Measurements from ENCODE around the gene SPDYE3.
"Not testable (repeated sequence)": the region's sequence is repeated elsewhere in the genome, so short reads cannot be mapped to it uniquely, and the experiment has no call there.

SPDYE3 gene

GRCh38 chr7:100287191-100287969, 20.1 kb upstream of the SPDYE3 start:
- DNase-seq = peak in 2 of 10 donors; percentile 55 to 59

DNA sequence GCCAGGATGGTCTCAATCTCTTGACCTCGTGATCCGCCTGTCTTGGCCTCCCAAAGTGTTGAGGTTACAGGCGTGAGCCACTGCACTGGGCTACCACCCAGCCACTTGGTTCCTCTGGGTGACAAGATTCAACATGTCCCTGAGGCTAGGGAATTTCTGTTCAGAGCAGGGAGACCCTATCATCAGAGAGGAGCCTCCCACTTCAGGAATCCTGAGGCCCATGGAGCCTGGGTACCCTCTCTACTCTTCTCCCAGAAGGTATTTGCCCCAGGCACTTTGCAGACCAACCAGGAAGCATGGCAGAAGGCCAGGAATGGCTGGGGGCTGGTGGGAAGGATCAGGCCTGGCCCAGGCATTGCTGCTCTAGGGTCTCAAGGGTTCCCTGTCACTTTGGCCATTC, 19.2 kb upstream of the SPDYE3 start:
- intact Hi-C loops (cut with DNase I) = not testable (repeated sequence)
- DNase-seq = peak in 2 of 10 donors; percentile 35 to 36

More at GRCh38 chr7:100287191-100287969, 20.1 kb upstream of the SPDYE3 start:
- intact Hi-C loops (cut with DNase I) = not testable (repeated sequence)

DNA sequence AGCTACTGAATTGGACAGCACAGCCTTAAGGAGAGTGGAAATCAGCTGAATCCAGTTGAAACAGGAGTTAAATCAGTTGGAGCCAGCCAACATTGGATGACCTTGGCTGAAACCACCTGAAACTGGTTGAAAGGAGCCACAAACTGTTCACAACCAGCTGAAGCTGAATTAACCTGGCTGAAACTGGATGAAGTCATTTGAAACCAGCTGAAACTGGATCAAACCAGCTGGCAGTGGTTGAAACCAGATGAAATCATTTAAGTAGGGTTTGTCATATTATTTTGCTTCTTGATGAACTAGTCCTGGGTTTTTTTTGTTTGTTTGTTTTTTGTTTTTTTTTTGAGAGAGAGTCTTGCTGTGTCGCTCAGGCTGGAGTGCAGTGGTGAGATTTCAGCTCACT, 15.3 kb upstream of the SPDYE3 start:
- peak in 1 of 10 donors; percentile 5 for DNase-seq
- intact Hi-C loops (cut with DNase I) = not testable (repeated sequence)

DNA sequence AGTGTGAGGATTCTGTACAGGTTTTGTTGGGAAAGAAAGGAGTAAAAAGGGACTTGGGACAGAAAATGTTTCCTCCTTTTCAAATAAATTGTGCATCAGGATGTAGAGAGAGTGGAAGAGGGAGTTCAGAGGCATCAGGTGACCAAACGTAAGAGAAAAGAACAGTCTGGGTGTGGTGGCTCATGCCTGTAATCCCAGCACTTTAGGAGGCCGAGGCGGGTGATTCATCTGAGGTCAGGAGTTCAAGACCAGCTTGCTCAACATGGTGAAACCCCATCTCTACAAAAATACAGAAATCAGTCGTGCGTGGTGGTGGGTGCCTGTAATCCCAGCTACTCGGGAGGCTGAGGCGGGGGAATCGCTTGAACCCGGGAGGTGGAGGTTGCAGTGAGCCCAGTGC, 12.2 kb upstream of the SPDYE3 start:
- peak in 2 of 10 donors; percentile 6 to 19 for DNase-seq
- intact Hi-C loops (cut with DNase I) = not testable (repeated sequence)

GRCh38 chr7:100297852-100298631, 9.5 kb upstream of the SPDYE3 start:
- peak in 1 of 10 donors; percentile 4 for DNase-seq
- intact Hi-C loops (cut with DNase I) = not testable (repeated sequence)

DNA sequence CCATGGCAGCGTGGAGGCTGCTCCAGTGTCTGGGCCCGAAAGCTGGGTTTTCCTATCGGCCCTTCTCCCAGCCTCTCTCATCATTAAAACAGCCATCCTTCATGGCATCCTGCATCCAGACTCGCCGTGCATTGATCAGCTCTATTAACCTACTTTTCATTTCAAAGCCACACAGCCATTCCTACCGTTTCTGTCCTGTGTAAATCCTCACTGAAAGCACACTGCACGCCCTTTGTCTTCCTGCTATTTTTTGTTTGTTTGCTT, 8.9 kb upstream of the SPDYE3 start:
- intact Hi-C loops (cut with DNase I); DNase-seq: not testable (repeated sequence)

DNA sequence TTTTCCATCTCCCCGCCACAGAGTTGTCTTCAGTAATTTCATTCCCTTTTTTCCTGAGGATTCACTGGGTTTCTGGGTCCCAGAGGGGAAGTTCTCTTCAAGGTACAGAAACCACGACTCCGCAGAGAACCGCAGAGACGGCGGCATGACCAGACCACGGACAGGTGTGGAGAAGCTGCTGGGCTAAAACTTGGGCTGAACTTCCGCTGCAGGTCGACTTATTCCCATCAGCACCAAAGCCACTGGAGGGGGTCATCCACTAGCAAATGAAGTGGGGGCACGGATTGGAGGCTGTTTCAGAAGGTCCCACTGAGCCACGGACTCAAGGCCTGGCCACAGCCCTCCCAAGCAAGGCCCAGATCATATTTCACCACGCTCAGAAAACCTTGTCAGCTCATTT, 3.0 kb upstream of the SPDYE3 start:
- peak in 1 of 10 donors; percentile 24 for DNase-seq
- intact Hi-C loops (cut with DNase I) = not testable (repeated sequence)

GRCh38 chr7:100318329-100318728, 10.8 kb downstream of the SPDYE3 start:
- intact Hi-C loops (cut with DNase I) = not testable (repeated sequence)

DNA sequence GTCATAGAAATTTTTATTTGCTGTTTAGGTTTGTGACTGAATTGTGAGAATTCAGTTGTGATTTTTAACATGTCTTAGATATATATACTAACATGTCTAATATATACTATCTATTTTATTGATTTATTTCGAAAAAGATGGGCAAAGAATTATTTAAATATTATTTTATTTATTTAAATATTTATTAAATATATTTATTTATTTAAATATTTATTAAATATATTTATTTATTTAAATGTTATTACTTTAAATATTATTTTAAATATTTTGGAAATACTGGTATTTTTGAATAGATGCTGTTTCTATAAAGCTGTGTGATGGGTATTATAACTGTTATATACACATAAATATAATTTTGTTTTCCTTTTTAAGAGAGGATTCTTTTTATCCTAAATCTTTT, 14.1 kb downstream of the SPDYE3 start:
- intact Hi-C loops (cut with DNase I); DNase-seq: not testable (repeated sequence)

More at GRCh38 chr7:100318329-100318728, 10.8 kb downstream of the SPDYE3 start:
- not testable (repeated sequence) for DNase-seq

DNA sequence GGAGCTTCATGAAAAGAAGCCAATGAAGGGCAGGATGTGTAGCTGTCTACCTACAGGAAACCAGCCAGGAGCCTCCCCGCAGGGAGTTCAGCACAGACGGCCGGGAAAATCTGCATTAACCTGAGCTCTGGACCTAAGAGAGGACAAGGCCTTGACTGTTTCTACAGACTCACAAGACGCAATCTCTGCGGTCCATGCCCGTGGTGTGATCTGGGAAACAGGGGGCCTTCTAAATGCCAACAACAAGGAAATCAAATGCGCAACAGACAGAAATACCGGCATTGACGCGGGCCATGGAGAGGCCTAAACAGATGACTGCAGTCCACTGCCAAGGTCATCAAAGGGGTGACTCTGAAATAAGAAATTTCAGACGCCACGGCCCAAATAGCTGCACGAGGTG, 16.7 kb downstream of the SPDYE3 start:
- DNase-seq; intact Hi-C loops (cut with DNase I): not testable (repeated sequence)

- DNase-seq; intact Hi-C loops (cut with DNase I): not testable (repeated sequence)
Measured at GRCh38 chr7:100325671-100326070, 18.2 kb downstream of the SPDYE3 start.

GRCh38 chr7:100326914-100327313, 19.4 kb downstream of the SPDYE3 start:
- peak in 1 of 10 donors; percentile 27 for DNase-seq
- intact Hi-C loops (cut with DNase I) = not testable (repeated sequence)

GRCh38 chr7:100335566-100336466, 28.3 kb downstream of the SPDYE3 start:
- intact Hi-C loops (cut with DNase I) = not testable (repeated sequence)
- DNase-seq = peak; percentile 87 to 99 (median 93)

DNA sequence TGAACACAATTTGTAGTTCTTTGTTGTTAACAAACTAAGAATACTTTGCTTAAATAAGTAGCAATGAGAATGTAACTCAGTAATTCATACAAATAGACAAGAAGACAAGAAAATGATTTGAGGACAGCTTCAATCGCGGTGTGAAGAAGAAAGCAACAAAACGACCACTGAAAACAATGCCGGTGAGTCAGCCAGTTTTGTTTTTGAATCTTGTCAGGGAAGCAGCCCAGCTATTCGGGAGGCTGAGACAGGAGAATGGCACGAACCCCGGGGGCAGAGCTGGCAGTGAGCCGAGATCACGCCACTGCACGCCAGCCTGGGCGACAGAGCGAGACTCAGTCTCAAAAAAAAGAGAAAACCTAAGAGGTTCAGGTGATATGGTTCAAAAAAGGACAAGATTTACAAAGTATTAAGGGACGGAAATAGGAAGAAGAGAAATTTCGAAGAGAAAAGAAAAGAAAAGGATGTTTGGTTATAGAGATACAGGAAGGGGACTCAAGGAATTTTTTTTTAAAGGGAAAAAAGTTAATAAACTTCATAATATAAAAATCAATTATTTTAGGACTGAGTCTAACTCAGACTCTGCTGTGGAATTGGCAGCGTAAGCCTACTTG, 30.7 kb downstream of the SPDYE3 start:
- intact Hi-C loops (cut with DNase I); DNase-seq: not testable (repeated sequence)

DNA sequence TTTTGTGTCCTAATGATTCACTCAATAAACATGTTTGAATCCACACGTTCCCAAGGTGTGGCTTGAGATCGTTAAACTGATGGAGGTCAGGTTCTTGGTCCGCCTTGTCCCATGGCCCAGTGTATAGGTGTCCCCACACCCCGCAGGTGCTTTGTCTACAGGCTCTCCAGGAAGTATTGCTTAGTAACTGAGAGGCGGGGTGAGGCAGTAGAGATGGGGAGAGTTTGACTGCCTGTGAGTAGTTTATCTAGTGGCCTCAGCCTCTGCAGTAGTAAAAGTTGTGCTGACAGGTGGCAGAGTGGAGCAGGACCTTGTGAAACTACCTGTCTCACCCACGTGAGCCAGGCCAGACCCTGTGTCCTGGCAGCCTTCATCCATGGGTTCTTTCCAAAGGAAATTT, 33.8 kb downstream of the SPDYE3 start:
- intact Hi-C loops (cut with DNase I) = not testable (repeated sequence)
- peak in 1 of 10 donors; percentile 20 for DNase-seq

DNA sequence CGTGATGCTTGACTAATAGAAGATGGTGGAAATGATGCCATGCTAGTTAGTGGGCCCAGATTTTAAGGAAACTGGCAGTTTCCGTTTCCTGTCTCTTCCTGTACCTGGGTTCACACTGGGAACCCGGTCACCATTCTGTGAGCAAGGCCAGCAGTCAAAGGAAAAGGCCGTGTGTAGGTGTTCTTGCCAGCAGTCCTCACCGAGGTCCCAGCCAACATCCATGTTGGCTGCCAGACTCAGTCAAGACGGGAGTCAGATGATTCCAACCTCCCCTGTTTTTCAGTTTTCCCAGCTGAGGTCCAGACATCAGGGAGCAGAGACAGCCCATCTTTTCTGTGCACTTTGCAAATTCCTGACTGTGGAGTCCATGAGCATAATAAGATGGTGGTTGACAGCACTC, 35.3 kb downstream of the SPDYE3 start:
- peak in 1 of 10 donors; percentile 31 for DNase-seq
- intact Hi-C loops (cut with DNase I) = no loop called here

DNA sequence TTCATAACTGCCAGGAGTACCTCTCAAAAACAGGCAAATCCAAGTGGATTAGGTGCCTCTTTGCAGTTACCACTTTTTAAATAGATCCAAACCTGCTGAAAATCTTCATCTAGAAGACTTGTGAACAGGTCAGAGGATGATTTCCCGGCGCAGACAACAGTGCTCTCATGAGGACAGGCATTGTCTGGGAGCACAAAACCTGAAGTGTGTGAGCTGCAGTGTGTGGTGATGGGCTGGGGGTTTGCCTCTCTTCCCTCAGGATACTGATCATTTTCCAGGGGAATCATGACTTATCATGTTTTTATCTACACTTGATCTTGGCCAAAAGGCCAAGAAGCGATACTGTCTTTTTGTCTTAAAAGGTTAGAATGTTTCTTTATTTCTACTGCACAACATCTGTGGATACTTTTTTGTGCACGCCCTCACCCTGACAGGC, 36.6 kb downstream of the SPDYE3 start:
- intact Hi-C loops (cut with DNase I) = not testable (repeated sequence)
- DNase-seq = peak in 1 of 10 donors; percentile 22

- DNase-seq = peak in 2 of 10 donors; percentile 36 to 89
- intact Hi-C loops (cut with DNase I) = not testable (repeated sequence)
Measured at GRCh38 chr7:100344560-100345287, 37.2 kb downstream of the SPDYE3 start.

DNA sequence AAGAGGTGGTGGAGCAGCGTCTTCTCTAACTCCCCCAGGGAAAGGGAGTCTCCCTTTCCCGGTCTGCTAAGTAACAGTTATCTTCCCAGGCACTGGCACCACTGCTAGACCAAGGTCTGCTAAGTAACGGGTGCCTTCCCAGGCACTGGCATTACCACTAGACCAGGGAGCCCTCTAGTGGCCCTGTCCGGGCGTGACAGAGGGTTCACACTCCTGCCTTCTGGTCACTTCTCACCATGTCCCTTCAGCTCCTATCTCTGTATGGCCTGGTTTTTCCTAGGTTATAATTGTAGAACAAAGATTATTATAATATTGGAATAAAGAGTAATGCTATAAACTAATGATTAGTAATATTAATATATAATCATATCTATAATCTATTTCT, 37.8 kb downstream of the SPDYE3 start:
- intact Hi-C loops (cut with DNase I) = not testable (repeated sequence)
- peak; percentile 35 to 97 (median 86) for DNase-seq
